Thyroid gland (tissue), 4 donors: ENCODE measurements around the gene ELMO2. TPM values are rescaled to one million over a fixed set of nuclear protein-coding genes. Genes with fewer than 3 reads are reported as not detected.

ENCODE experiments used
- DNase-seq, 2 donors: peaks; one replicate each; pipeline ENCODE4 v3.0.0-alpha.2; 2019
- H3K27ac ChIP-seq, 3 donors: fragments of 200-600 bp; sonication (generic); 1 replicate in 2 of 3; 2 replicates in 1 of 3; pipeline ENCODE4 v1.5.1; 2016 to 2019; ENCODE audit warnings: mild to moderate bottlenecking in 1 of 3, moderate library complexity in 1 of 3
- H3K27me3 ChIP-seq: fragments of 200-600 bp; sonication (generic); one replicate; pipeline ENCODE4 v1.5.1; 2019
- H3K36me3 ChIP-seq, 2 donors: fragments of 200-600 bp; sonication (generic); one replicate each; pipeline ENCODE4 v1.5.1; 2016 to 2019
- H3K4me1 ChIP-seq, 2 donors: fragments of 200-600 bp; sonication (generic); one replicate each; pipeline ENCODE4 v1.5.1; 2017 to 2019
- H3K4me3 ChIP-seq, 3 donors: fragments of 200-600 bp; sonication (generic); replicated peaks in 1 of 3; 1 replicate in 2 of 3; 2 replicates in 1 of 3; pipeline ENCODE4 v1.5.1; 2016; ENCODE audit warnings: mild to moderate bottlenecking in 1 of 3
- H3K9me3 ChIP-seq: fragments of 200-600 bp; sonication (generic); one replicate; pipeline ENCODE4 v1.5.1; 2017
- POLR2A ChIP-seq, 2 donors: fragments of 450-650 bp; IDR thresholded peaks; one replicate each; pipeline ENCODE4 v1.6.1; 2017; ENCODE audit warnings: antibody characterized with exemption in 2 of 2, mild to moderate bottlenecking in 2 of 2, moderate library complexity in 1 of 2
- WGBS, 2 donors: methylation state at CpG; one replicate each; pipeline ENCODE4 v1.1.5; 2017; 5-methylcytosine and 5-hydroxymethylcytosine counted together
- intact Hi-C: fragments of 100-400 bp; cut with DNase I; formaldehyde crosslinking; loops from one replicate; pipeline ENCODE4 v1.15.1; 2023
- total RNA-seq, 4 donors: library from RNA; depleted of rRNA; stranded (reverse); fragments of >200 nt; gene quantifications; one replicate each; pipeline ENCODE4 v1.2.3, GENCODE V29; 2016
- TF ChIP-seq, protein P1 (sequence below), 6 experiments: fragments of 200-600 bp in 3 of 6; fragments of 450-650 bp in 3 of 6; sonication (generic) in 3 of 6; IDR thresholded peaks; one replicate each; pipeline ENCODE4 v1.5.1; 2016 to 2019; ENCODE audit warnings: antibody characterized with exemption in 6 of 6, mild to moderate bottlenecking in 2 of 6, inconsistent platforms in 1 of 6, moderate library complexity in 1 of 6

The ELMO2 gene
- total RNA-seq, 4 donors from 2014 or later, result 47.0 to 60.6 (median 54.6) TPM

DNA sequence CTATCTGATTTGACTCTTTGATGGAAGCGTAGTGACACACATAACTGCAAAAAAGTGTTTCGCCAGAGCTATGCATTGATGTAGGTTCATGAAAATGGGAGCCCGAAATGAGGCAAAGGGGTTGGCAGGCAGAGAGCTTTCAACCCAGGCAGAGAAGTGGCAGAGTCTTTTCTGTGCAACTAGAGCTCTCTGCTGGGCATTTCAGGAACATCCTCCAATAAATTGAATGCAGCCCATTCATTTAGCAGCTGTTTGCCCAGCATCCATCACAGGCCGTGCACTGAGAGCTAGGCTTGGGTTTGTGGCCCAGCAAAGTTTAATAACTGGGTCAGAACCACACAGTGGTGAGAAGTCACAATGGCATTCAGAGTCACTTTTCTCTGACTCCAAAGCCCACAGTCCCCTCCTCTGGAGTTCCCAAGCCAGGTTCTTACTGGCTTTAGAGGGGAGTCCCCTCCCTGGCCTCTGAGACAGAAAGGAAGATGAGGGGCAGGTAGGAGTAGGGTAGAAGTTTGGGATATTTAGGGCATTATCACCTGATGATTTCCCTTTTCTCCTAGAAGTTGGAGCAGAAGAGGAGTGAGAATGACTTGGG, 31.8 kb upstream of the ELMO2 start:
- no peak overlapping the region for H3K4me3 ChIP-seq
- intact Hi-C loops, result no loop called here
- no peaks in the 10 kb centered on the region for H3K9me3 ChIP-seq
- TF ChIP-seq POLR2A (IDR thresholded peaks at IDR 0.05), result no peak
- TF ChIP-seq, protein P1, sequence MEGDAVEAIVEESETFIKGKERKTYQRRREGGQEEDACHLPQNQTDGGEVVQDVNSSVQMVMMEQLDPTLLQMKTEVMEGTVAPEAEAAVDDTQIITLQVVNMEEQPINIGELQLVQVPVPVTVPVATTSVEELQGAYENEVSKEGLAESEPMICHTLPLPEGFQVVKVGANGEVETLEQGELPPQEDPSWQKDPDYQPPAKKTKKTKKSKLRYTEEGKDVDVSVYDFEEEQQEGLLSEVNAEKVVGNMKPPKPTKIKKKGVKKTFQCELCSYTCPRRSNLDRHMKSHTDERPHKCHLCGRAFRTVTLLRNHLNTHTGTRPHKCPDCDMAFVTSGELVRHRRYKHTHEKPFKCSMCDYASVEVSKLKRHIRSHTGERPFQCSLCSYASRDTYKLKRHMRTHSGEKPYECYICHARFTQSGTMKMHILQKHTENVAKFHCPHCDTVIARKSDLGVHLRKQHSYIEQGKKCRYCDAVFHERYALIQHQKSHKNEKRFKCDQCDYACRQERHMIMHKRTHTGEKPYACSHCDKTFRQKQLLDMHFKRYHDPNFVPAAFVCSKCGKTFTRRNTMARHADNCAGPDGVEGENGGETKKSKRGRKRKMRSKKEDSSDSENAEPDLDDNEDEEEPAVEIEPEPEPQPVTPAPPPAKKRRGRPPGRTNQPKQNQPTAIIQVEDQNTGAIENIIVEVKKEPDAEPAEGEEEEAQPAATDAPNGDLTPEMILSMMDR (IDR thresholded peaks at IDR 0.05), result peak in 1 of 6 experiments; percentile 22
- H3K36me3 ChIP-seq, result no peaks in the 10 kb centered on the region
- H3K4me1 ChIP-seq, result no peaks in the 10 kb centered on the region
- no peaks in the 10 kb centered on the region for H3K27me3 ChIP-seq
- H3K27ac ChIP-seq, result no peak overlapping the region
- DNase-seq, result peak; percentile 1 to 6
- WGBS, 2 donors, result 58 to 63% methylated on average over 4 of the region's 4 CpGs

DNA sequence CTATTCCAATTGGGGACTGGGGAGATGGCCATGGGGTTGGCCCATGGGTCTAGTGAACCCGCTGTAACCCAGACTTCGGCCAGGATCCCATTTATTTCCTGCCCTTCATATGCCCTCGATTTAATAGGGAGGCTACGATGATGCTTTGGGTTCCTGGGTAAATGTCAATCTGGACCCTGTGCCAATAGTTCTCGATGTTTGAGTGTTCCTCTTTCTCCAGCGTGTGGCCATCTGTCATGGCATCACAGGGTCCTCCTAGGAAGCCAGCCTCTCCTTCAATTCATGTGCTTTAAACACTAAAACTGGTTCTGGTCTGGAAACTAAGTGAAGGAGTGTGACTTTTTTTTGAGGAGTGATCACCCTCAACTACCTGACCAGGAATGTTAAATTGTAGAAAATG, 28.7 kb upstream of the ELMO2 start:
- H3K27me3 ChIP-seq, result no peaks in the 10 kb centered on the region
- DNase-seq, result no peak
- H3K4me3 ChIP-seq, result no peak overlapping the region
- H3K9me3 ChIP-seq, result no peaks in the 10 kb centered on the region
- no peak for TF ChIP-seq POLR2A (IDR thresholded peaks at IDR 0.05)
- TF ChIP-seq, protein P1 (IDR thresholded peaks at IDR 0.05), result no peak
- intact Hi-C loops, result no loop called here
- no peak overlapping the region for H3K27ac ChIP-seq
- H3K36me3 ChIP-seq, result no peaks in the 10 kb centered on the region
- no peaks in the 10 kb centered on the region for H3K4me1 ChIP-seq
- 93 to 99% methylated on average over 6 of the region's 6 CpGs for WGBS, 2 donors

DNA sequence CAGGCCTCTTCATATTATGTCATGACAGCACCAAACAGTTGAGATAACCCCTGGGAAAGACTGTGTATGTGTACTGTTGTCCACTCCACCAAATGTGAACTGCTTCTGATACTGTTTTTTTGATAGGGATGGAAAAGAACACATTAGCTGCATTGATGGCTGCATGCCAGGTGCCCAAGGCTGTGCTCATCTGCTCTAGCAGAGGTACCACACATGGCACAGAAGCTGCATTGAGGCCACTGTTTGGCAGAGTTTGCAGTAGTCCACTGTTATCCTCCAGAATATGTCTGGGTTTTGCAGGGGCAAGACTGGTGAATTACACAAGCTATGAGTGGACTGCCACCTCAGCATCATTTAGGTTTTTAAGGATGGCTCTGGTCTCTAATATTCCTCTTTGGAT, 28.2 kb upstream of the ELMO2 start:
- Histone ChIP-seq H3K4me1 (no peaks in the 10 kb centered on the region), H3K4me3 (no peak overlapping the region), H3K9me3 (no peaks in the 10 kb centered on the region), H3K27ac (no peak overlapping the region), H3K36me3 (no peaks in the 10 kb centered on the region), H3K27me3 (no peaks in the 10 kb centered on the region)
- TF ChIP-seq, protein P1 (IDR thresholded peaks at IDR 0.05), result no peak
- no peak for TF ChIP-seq POLR2A (IDR thresholded peaks at IDR 0.05)
- intact Hi-C loops, result no loop called here
- DNase-seq, result no peak

DNA sequence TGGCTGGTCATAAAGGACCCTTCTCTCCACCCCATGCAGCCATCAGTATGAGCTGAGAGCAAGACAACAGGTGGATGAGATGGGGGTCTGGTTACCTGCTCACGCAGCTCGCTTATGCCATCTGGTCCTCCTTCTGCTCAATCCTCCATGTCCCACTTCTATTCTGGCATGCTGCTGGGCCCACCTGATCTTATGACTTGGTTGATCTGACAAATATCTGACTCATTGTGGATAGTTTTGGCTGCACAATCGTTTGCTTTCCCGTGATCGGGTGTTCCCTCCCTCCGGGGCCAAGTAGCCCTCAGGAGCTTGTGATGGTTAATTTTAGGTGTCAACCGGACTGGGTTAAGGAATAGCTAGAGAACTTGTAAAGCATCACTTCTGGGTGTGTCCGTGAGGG, 26.6 kb upstream of the ELMO2 start:
- WGBS, 2 donors, result 81 to 92% methylated on average over 8 of the region's 8 CpGs
- Histone ChIP-seq H3K27me3 (no peaks in the 10 kb centered on the region), H3K9me3 (no peaks in the 10 kb centered on the region), H3K36me3 (no peaks in the 10 kb centered on the region), H3K4me3 (no peak overlapping the region), H3K27ac (no peak overlapping the region), H3K4me1 (no peaks in the 10 kb centered on the region)
- intact Hi-C loops, result no loop called here
- TF ChIP-seq, protein P1 (IDR thresholded peaks at IDR 0.05), result no peak
- no peak for TF ChIP-seq POLR2A (IDR thresholded peaks at IDR 0.05)
- no peak for DNase-seq

DNA sequence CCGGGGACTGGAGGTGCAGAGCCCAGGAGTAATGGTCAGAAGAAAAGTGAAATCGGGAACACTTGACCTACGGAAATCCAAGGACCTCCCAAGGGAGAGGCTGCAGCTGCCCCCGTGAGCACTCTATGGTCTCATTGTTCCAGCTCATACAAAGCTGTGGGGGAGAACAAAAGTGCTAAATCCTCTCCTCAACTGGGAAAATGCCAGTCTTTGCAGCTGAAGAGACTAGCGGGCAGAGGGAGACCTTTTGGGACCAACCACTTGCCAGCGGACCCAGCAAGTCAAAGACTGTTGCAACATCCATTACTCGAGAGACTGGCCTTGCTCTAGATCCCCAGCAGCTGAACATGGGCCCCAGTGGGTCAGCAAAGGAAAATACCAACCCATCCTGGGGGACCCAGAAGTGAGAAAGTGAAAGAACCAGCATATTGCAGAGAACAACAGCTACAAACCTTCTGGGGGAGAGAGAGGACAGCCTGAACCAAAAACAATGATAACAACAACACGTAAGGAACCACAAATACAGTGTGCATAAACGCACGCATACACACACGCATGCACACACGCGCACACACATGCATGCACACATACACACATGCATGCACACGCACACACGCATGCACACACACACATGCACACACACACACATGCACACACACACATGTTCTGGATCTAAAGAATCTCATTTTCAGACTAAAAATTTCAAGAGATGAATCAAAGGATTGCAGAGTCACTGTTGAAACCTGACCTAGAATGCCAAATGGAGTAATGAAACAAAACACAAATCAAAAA, 24.7 kb upstream of the ELMO2 start:
- TF ChIP-seq POLR2A (IDR thresholded peaks at IDR 0.05), result no peak
- TF ChIP-seq, protein P1 (IDR thresholded peaks at IDR 0.05), result no peak

More for the DNA sequence above, 24.7 kb upstream of the ELMO2 start:
- intact Hi-C loops, result no loop called here
- H3K27ac ChIP-seq, result no peak overlapping the region
- no peaks in the 10 kb centered on the region for H3K36me3 ChIP-seq
- no peaks in the 10 kb centered on the region for H3K4me1 ChIP-seq
- H3K9me3 ChIP-seq, result no peaks in the 10 kb centered on the region
- no peaks in the 10 kb centered on the region for H3K27me3 ChIP-seq
- WGBS, 2 donors, result 80 to 84% methylated on average over 15 of the region's 15 CpGs
- no peak overlapping the region for H3K4me3 ChIP-seq
- no peak for DNase-seq
